K562 (cell line): Measurements from ENCODE around the gene LRP1B. TPM values are rescaled to one million over a fixed set of nuclear protein-coding genes. Genes with fewer than 3 reads are reported as not detected.

Source experiments
- ATAC-seq: fragments of 200-7000 bp; cut with Tn5 transposase; 3 replicates; pipeline ENCODE4 v1.9.1; 2020; ENCODE audit warnings: moderate library complexity
- BruUV-seq: library from RNA; stranded (reverse); fragments of 400-500 nt; replicated peaks from 2 replicates; lab custom pipeline; 2021; lab: Mats Ljungman, UMichigan
- CTCF ChIA-PET: fragments of 300-600 bp; formaldehyde crosslinking; extraction: SDS; loops from one replicate; lab custom pipeline; 2021; ENCODE audit warnings: low intra/inter-chr PET ratio; lab: Yijun Ruan, JAX
- POLR2A ChIA-PET: fragments of 300-600, 350-650 bp; sonication (Branson Sonifier 250); formaldehyde crosslinking; extraction: SDS; loops from one replicate; lab custom pipeline; 2021; ENCODE audit warnings: antibody characterized with exemption, inconsistent platforms; lab: Yijun Ruan, JAX
- DNase-seq, 4 experiments: peaks; one replicate each; pipeline versions ENCODE4 v3.0.0 to v3.0.0-alpha.2; 2011 to 2018; ENCODE audit warnings: low spot score in 3 of 4, mixed read lengths in 3 of 4; ENCODE audit errors: extremely low read depth in 1 of 4
- FAIRE-seq: peaks from 2 replicates; lab custom pipeline; 2011; peaks lifted over from hg19 to GRCh38; lab: Jason Lieb, UNC
- H2AFZ ChIP-seq: 2 replicates; pipeline ENCODE4 v1.6.0; 2011; ENCODE audit warnings: low read depth, low read length, control low read depth, inconsistent platforms
- H3K27ac ChIP-seq: fragments of 200-600 bp; 3 replicates; pipeline ENCODE4 v1.8.0; 2011; ENCODE audit warnings: low read depth, mild to moderate bottlenecking, control low read depth, inconsistent platforms, low read length, moderate library complexity, mixed read lengths; ENCODE audit errors: extremely low read depth
- H3K27me3 ChIP-seq, 2 experiments: fragments of 300-600 bp in 1 of 2; 2 replicates in 1 of 2; 3 replicates in 1 of 2; pipeline versions ENCODE4 v1.6.0 to v1.8.0; 2011; ENCODE audit warnings: inconsistent platforms in 2 of 2, low read length in 2 of 2, mild to moderate bottlenecking in 1 of 2, mixed read lengths in 1 of 2, moderate library complexity in 1 of 2; ENCODE audit not compliant: control insufficient read depth in 2 of 2, insufficient read depth in 2 of 2
- H3K36me3 ChIP-seq: fragments of 300-600 bp; 3 replicates; pipeline ENCODE4 v1.8.0; 2011; ENCODE audit warnings: mild to moderate bottlenecking, low read length, inconsistent platforms; ENCODE audit not compliant: control insufficient read depth, insufficient read depth
- H3K4me1 ChIP-seq, 2 experiments: fragments of 200-600 bp in 1 of 2; replicated peaks in 1 of 2; 2 replicates in 1 of 2; 3 replicates in 1 of 2; pipeline versions ENCODE4 v1.5.1 to v1.8.0; 2011; ENCODE audit warnings: inconsistent platforms in 2 of 2, low read length in 2 of 2, mild to moderate bottlenecking in 1 of 2, mixed read lengths in 1 of 2, moderate library complexity in 1 of 2; ENCODE audit not compliant: control insufficient read depth in 2 of 2, insufficient read depth in 2 of 2
- H3K4me2 ChIP-seq: 2 replicates; pipeline ENCODE4 v1.6.1; 2011; ENCODE audit warnings: low read length, control low read depth, inconsistent platforms, mixed read lengths; ENCODE audit not compliant: insufficient read depth
- H3K4me3 ChIP-seq: fragments of 200-600 bp; sonication (generic), shearing (Covaris generic); 2 replicates; pipeline ENCODE4 v1.5.1; 2016; ENCODE audit warnings: control low read depth, inconsistent platforms
- H3K79me2 ChIP-seq: fragments of 200-600 bp; 3 replicates; pipeline ENCODE4 v1.8.0; 2011; ENCODE audit warnings: low read length, inconsistent platforms; ENCODE audit not compliant: control insufficient read depth, insufficient read depth
- H3K9ac ChIP-seq, 2 experiments: 2 replicates each; pipeline versions ENCODE4 v1.6.0 to v1.6.1; 2011; ENCODE audit warnings: low read depth in 2 of 2, low read length in 2 of 2, control low read depth in 1 of 2, inconsistent platforms in 1 of 2, mild to moderate bottlenecking in 1 of 2, mixed read lengths in 1 of 2; ENCODE audit not compliant: insufficient read depth in 1 of 2
- H3K9me1 ChIP-seq: one replicate; pipeline ENCODE4 v1.6.0; 2011; ENCODE audit warnings: inconsistent platforms, mild to moderate bottlenecking, low read length, moderate library complexity; ENCODE audit not compliant: control insufficient read depth, insufficient read depth
- H3K9me3 ChIP-seq: replicated peaks from 2 replicates; pipeline ENCODE4 v1.5.1; 2011; ENCODE audit warnings: low read depth, low read length, inconsistent platforms; ENCODE audit not compliant: control insufficient read depth, insufficient read depth
- H4K20me1 ChIP-seq: replicated peaks from 2 replicates; pipeline ENCODE4 v1.6.1; 2011; ENCODE audit warnings: low read length, inconsistent platforms, mixed read lengths; ENCODE audit not compliant: control insufficient read depth, insufficient read depth
- DACH1 ChIP-seq: fragments of 450-650 bp; IDR thresholded peaks from 2 replicates; pipeline ENCODE4 v1.6.1; 2018; ENCODE audit not compliant: partially characterized antibody
- HSF4 ChIP-seq: fragments of 250-450 bp; sonication (Bioruptor Pico); IDR thresholded peaks from 2 replicates; pipeline ENCODE4 v2.1.2; 2022; ENCODE audit warnings: mild to moderate bottlenecking, moderate library complexity, borderline replicate concordance
- KLF6 ChIP-seq: fragments of 250-450 bp; sonication (Bioruptor Pico); IDR thresholded peaks from 2 replicates; pipeline ENCODE4 v1.4.0; 2020; ENCODE audit warnings: mild to moderate bottlenecking, moderate library complexity, borderline replicate concordance
- SMC3 ChIP-seq: conservative IDR thresholded peaks from 2 replicates; pipeline ENCODE4 v1.6.1; 2011; ENCODE audit warnings: low read depth, low read length, improper control_type of control experiment; ENCODE audit not compliant: insufficient read depth
- YY1 ChIP-seq, 3 experiments: IDR thresholded peaks; 2 replicates each; pipeline ENCODE4 v1.6.1; 2011; ENCODE audit warnings: low read length in 2 of 3, mild to moderate bottlenecking in 2 of 3, moderate library complexity in 2 of 3, borderline replicate concordance in 1 of 3, control low read depth in 1 of 3, low read depth in 1 of 3; ENCODE audit not compliant: insufficient read depth in 3 of 3, insufficient replicate concordance in 2 of 3, control insufficient read depth in 1 of 3, insufficient read length in 1 of 3; ENCODE audit errors: extremely low read depth in 1 of 3
- WGBS: fragments of 100-300 bp; shearing (Covaris generic); methylation state at CpG from one replicate; pipeline ENCODE4 v1.1.6; 2016; ENCODE audit warnings: low coverage, mixed read lengths; ENCODE audit not compliant: insufficient coverage; ENCODE audit errors: missing lambda C conversion rate; 5-methylcytosine and 5-hydroxymethylcytosine counted together
- in situ Hi-C: fragments of 300-500 bp; cut with MboI; formaldehyde crosslinking; loops from 4 replicates; pipeline ENCODE4 v1.15.0; 2018; ENCODE audit warnings: inconsistent platforms, mixed read lengths
- intact Hi-C: fragments of 100-400 bp; cut with micrococcal nuclease; formaldehyde crosslinking; loops from 2 replicates; pipeline ENCODE4 v1.14.2; 2022
- polyA plus RNA-seq, 8 experiments: library from polyadenylated mRNA; depleted of rRNA in 4 of 8; stranded (reverse) in 5 of 8; unstranded in 3 of 8; fragments of >200 nt; fragmentation: Nextera tagmentation in 2 of 8; fragmentation: Illumina TruSeq in 1 of 8; extraction: Ambion mirVana in 2 of 8; extraction: Trizol in 1 of 8; gene quantifications; 2 replicates each; pipeline versions ENCODE4 v1.2.1 to v1.2.3, GENCODE V29; 2011 to 2014; ENCODE audit warnings: inconsistent platforms in 1 of 8, missing spikeins in 1 of 8
- total RNA-seq, 7 experiments: library from RNA; depleted of rRNA in 6 of 7; stranded (reverse); fragments of >200 nt in 6 of 7; fragmentation: Illumina TruSeq in 2 of 7; extraction: Trizol in 2 of 7; gene quantifications; 2 replicates each; pipeline versions ENCODE4 v1.2.1 to v1.2.3, GENCODE V29; 2011 to 2021; ENCODE audit warnings: low replicate concordance in 1 of 7
- TF ChIP-seq, protein P1 (sequence below): IDR thresholded peaks from 2 replicates; pipeline ENCODE4 v1.6.1; 2011; ENCODE audit not compliant: insufficient read length; ENCODE audit errors: extremely low read depth
- TF ChIP-seq, protein P2 (sequence below): sonication (generic); formaldehyde crosslinking; IDR thresholded peaks from 2 replicates; pipeline ENCODE4 v1.9.0; 2022; ENCODE audit warnings: mild to moderate bottlenecking, missing genetic modification reagents
- TF ChIP-seq, protein P3 (sequence below): fragments of 450-650 bp; IDR thresholded peaks from 2 replicates; pipeline ENCODE4 v1.6.1; 2018; ENCODE audit not compliant: partially characterized antibody
- TF ChIP-seq, protein P4 (sequence below): fragments of 450-650 bp; IDR thresholded peaks from 2 replicates; pipeline ENCODE4 v1.6.1; 2017; ENCODE audit warnings: antibody characterized with exemption, mild to moderate bottlenecking

The LRP1B gene
- total and polyA plus RNA-seq, 9 of the 15 experiments (the other 6 are each of a cell fraction or from before 2014, with no cell fraction given), result not detected

DNA sequence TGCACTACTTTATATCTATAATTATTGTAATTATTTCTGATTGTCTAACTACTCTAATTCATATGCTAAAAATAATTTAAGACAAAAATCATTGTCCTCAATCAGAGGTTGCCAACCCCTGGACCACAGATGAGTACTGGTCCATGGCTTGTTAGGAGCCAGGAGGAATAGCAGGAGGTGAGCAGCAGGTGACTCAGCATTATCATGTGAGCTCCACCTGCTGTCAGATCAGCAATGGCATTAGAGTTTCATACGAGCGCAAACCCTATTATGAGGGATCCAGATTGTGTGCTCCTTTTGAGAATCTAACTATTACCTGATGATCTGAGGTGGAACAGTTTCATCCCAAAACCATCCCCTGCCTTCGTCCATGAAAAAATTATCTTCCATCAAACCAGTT is 1434.4 kb downstream of the LRP1B start:
- DNase-seq (no peak), ATAC-seq (no peak), FAIRE-seq (no peak)
- in situ Hi-C loops (no loop called here), intact Hi-C loops (no loop called here)
- H3K4me1 ChIP-seq, result no peaks in the 10 kb centered on the region
- H3K27me3 ChIP-seq, result no peaks in the 10 kb centered on the region
- H3K9me1 ChIP-seq, result no peaks in the 10 kb centered on the region
- no peak overlapping the region for H3K4me2 ChIP-seq
- 12% methylated on average over 3 of the region's 3 CpGs for WGBS
- no TSS peak for BruUV-seq
- CTCF ChIA-PET, result no interaction called here
- H3K36me3 ChIP-seq, result no peaks in the 10 kb centered on the region
- no peak overlapping the region for H3K9ac ChIP-seq
- H3K79me2 ChIP-seq, result no peaks in the 10 kb centered on the region
- no peaks in the 10 kb centered on the region for H4K20me1 ChIP-seq
- no peaks in the 10 kb centered on the region for H3K9me3 ChIP-seq
- H2AFZ ChIP-seq, result no peak overlapping the region
- POLR2A ChIA-PET, result no interaction called here
- no peak overlapping the region for H3K4me3 ChIP-seq
- H3K27ac ChIP-seq, result no peak overlapping the region
- no peak for TF ChIP-seq SMC3
- TF ChIP-seq, protein P1, sequence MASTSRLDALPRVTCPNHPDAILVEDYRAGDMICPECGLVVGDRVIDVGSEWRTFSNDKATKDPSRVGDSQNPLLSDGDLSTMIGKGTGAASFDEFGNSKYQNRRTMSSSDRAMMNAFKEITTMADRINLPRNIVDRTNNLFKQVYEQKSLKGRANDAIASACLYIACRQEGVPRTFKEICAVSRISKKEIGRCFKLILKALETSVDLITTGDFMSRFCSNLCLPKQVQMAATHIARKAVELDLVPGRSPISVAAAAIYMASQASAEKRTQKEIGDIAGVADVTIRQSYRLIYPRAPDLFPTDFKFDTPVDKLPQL, result no peak
- TF ChIP-seq, protein P2, sequence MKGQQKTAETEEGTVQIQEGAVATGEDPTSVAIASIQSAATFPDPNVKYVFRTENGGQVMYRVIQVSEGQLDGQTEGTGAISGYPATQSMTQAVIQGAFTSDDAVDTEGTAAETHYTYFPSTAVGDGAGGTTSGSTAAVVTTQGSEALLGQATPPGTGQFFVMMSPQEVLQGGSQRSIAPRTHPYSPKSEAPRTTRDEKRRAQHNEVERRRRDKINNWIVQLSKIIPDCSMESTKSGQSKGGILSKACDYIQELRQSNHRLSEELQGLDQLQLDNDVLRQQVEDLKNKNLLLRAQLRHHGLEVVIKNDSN (CRISPR knock-in tag), result no peak
- no peak for TF ChIP-seq YY1 (IDR thresholded peaks at IDR 0.05; ENCODE audit: borderline replicate concordance in 1 of 3, control insufficient read depth in 1 of 3, extremely low read depth in 1 of 3, insufficient read depth in 3 of 3, insufficient read length in 1 of 3, insufficient replicate concordance in 2 of 3, low read depth in 1 of 3, low read length in 2 of 3)
- TF ChIP-seq, protein P3, sequence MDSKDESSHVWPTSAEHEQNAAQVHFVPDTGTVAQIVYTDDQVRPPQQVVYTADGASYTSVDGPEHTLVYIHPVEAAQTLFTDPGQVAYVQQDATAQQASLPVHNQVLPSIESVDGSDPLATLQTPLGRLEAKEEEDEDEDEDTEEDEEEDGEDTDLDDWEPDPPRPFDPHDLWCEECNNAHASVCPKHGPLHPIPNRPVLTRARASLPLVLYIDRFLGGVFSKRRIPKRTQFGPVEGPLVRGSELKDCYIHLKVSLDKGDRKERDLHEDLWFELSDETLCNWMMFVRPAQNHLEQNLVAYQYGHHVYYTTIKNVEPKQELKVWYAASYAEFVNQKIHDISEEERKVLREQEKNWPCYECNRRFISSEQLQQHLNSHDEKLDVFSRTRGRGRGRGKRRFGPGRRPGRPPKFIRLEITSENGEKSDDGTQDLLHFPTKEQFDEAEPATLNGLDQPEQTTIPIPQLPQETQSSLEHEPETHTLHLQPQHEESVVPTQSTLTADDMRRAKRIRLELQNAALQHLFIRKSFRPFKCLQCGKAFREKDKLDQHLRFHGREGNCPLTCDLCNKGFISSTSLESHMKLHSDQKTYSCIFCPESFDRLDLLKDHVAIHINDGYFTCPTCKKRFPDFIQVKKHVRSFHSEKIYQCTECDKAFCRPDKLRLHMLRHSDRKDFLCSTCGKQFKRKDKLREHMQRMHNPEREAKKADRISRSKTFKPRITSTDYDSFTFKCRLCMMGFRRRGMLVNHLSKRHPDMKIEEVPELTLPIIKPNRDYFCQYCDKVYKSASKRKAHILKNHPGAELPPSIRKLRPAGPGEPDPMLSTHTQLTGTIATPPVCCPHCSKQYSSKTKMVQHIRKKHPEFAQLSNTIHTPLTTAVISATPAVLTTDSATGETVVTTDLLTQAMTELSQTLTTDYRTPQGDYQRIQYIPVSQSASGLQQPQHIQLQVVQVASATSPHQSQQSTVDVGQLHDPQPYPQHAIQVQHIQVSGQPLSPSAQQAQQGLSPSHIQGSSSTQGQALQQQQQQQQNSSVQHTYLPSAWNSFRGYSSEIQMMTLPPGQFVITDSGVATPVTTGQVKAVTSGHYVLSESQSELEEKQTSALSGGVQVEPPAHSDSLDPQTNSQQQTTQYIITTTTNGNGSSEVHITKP, result no peak
- no peak for TF ChIP-seq HSF4 (CRISPR knock-in tag)
- no peak for TF ChIP-seq KLF6 (CRISPR knock-in tag)
- TF ChIP-seq DACH1, result no peak
- TF ChIP-seq, protein P4, sequence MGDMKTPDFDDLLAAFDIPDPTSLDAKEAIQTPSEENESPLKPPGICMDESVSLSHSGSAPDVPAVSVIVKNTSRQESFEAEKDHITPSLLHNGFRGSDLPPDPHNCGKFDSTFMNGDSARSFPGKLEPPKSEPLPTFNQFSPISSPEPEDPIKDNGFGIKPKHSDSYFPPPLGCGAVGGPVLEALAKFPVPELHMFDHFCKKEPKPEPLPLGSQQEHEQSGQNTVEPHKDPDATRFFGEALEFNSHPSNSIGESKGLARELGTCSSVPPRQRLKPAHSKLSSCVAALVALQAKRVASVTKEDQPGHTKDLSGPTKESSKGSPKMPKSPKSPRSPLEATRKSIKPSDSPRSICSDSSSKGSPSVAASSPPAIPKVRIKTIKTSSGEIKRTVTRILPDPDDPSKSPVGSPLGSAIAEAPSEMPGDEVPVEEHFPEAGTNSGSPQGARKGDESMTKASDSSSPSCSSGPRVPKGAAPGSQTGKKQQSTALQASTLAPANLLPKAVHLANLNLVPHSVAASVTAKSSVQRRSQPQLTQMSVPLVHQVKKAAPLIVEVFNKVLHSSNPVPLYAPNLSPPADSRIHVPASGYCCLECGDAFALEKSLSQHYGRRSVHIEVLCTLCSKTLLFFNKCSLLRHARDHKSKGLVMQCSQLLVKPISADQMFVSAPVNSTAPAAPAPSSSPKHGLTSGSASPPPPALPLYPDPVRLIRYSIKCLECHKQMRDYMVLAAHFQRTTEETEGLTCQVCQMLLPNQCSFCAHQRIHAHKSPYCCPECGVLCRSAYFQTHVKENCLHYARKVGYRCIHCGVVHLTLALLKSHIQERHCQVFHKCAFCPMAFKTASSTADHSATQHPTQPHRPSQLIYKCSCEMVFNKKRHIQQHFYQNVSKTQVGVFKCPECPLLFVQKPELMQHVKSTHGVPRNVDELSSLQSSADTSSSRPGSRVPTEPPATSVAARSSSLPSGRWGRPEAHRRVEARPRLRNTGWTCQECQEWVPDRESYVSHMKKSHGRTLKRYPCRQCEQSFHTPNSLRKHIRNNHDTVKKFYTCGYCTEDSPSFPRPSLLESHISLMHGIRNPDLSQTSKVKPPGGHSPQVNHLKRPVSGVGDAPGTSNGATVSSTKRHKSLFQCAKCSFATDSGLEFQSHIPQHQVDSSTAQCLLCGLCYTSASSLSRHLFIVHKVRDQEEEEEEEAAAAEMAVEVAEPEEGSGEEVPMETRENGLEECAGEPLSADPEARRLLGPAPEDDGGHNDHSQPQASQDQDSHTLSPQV, result no peak
